HEK293T (cell line): Measurements from ENCODE around the gene KIRREL3.

ENCODE experiments used
- BHLHE40 ChIP-seq: fragments of 450-650 bp; IDR thresholded peaks from 2 replicates; pipeline ENCODE4 v1.6.1; 2016; ENCODE audit warnings: mild to moderate bottlenecking, moderate library complexity, borderline replicate concordance
- ELF4 ChIP-seq: fragments of 450-650 bp; IDR thresholded peaks from 2 replicates; pipeline ENCODE4 v1.6.1; 2017; ENCODE audit warnings: antibody characterized with exemption
- FOXA1 ChIP-seq: fragments of 450-650 bp; IDR thresholded peaks from 2 replicates; pipeline ENCODE4 v1.6.1; 2016; ENCODE audit warnings: mild to moderate bottlenecking
- FOXK2 ChIP-seq: fragments of 450-650 bp; IDR thresholded peaks from 2 replicates; pipeline ENCODE4 v1.6.1; 2016; ENCODE audit warnings: mild to moderate bottlenecking
- FOXM1 ChIP-seq: fragments of 450-650 bp; IDR thresholded peaks from 2 replicates; pipeline ENCODE4 v1.6.1; 2017; ENCODE audit warnings: mild to moderate bottlenecking, borderline replicate concordance
- HDGF ChIP-seq: fragments of 450-650 bp; IDR thresholded peaks from 2 replicates; pipeline ENCODE4 v1.6.1; 2017; ENCODE audit warnings: antibody characterized with exemption, borderline replicate concordance
- LEF1 ChIP-seq: fragments of 450-650 bp; IDR thresholded peaks from 2 replicates; pipeline ENCODE4 v1.6.1; 2017; ENCODE audit warnings: mild to moderate bottlenecking, borderline replicate concordance
- SP1 ChIP-seq: fragments of 450-650 bp; IDR thresholded peaks from 2 replicates; pipeline ENCODE4 v1.6.1; 2017
- SUZ12 ChIP-seq: fragments of 450-650 bp; IDR thresholded peaks from 2 replicates; pipeline ENCODE4 v1.6.1; 2016; ENCODE audit warnings: mild to moderate bottlenecking
- TARDBP ChIP-seq: fragments of 450-650 bp; IDR thresholded peaks from 2 replicates; pipeline ENCODE4 v1.6.1; 2016
- ZNF384 ChIP-seq: fragments of 450-650 bp; IDR thresholded peaks from 2 replicates; pipeline ENCODE4 v1.6.1; 2016

DNA sequence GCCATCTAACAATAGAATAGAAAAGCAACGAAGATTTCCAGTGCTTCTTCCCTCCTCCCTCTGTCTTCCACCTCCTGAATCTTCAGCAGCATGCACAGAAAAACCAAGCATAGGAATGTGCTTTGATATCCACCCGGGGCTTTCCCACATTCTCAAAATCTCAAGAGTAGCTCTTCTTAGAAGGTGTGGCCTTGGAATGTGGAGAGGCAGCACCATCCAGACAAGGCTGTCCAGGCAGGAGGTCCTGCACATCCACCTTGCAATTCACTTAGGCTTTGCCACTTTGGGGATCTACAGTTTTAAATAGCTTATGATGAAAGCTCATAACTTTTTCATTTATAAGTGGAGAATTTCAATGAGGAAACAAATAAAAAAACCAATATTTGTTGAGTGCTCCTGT, 72.9 kb downstream of the KIRREL3 start:
- TF ChIP-seq FOXA1 (no peak), LEF1 (no peak), SP1 (no peak), FOXK2 (no peak), SUZ12 (no peak), ZNF384 (no peak), FOXM1 (no peak), ELF4 (no peak), HDGF (no peak), TARDBP (no peak), BHLHE40 (no peak)
